ENCODE results near the gene SREBF2. TPM values are rescaled to one million over a fixed set of nuclear protein-coding genes. Genes with fewer than 3 reads are reported as not detected.

SREBF2 gene
- total and polyA plus RNA-seq, 2 of the 13 experiments (the other 11 are each of a cell fraction or from before 2014, with no cell fraction given): 53.8 to 72.6 TPM

DNA sequence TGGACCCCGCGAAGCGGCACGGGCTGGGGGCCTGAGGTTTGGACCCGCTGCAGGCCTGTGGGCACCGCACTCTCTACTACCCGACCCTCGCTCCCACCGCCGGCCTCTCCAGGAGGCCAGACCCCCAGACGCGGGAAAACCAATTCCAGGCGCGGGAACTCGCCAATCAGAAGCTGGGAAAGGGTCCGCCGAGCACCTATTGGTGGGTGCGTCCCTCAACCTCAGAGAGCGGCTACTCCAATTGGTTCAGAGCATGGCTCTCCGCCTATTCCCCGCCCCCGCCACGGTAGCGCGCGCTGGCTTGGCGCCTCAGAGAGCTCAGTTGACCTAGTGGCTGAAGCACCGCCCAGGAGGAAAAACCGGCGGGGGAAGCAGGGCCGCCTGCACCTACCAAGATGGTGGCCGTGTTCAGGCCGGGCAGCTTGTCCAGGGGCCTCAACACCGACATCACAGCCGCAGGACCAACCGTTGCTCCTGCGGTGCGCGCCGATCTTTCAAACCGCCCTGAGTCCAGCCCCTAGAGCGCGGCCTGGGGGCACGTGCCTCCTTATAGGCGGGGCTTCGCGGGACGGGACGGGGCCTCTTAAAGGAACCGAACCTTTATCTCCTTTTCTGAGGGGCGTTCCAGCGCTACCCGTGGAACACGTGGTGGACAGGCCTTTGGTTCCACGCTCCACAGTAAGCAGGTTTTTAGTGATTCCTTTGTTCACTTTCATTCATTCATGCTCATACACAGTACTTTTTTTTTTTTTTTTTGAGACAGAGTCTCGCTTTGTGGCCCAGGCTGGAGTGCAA is 113.9 kb downstream of the SREBF2 start, which contains the start of gene CENPM (continued):
- TF ChIP-seq TBX2 (CRISPR knock-in tag; IDR thresholded peaks at IDR 0.05; ENCODE audit: borderline replicate concordance): peak; percentile 72; the same call in 1 of the 2 replicates
- TF ChIP-seq, protein P1, sequence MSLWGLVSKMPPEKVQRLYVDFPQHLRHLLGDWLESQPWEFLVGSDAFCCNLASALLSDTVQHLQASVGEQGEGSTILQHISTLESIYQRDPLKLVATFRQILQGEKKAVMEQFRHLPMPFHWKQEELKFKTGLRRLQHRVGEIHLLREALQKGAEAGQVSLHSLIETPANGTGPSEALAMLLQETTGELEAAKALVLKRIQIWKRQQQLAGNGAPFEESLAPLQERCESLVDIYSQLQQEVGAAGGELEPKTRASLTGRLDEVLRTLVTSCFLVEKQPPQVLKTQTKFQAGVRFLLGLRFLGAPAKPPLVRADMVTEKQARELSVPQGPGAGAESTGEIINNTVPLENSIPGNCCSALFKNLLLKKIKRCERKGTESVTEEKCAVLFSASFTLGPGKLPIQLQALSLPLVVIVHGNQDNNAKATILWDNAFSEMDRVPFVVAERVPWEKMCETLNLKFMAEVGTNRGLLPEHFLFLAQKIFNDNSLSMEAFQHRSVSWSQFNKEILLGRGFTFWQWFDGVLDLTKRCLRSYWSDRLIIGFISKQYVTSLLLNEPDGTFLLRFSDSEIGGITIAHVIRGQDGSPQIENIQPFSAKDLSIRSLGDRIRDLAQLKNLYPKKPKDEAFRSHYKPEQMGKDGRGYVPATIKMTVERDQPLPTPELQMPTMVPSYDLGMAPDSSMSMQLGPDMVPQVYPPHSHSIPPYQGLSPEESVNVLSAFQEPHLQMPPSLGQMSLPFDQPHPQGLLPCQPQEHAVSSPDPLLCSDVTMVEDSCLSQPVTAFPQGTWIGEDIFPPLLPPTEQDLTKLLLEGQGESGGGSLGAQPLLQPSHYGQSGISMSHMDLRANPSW (CRISPR knock-in tag; IDR thresholded peaks at IDR 0.05; ENCODE audit: borderline replicate concordance): peak; percentile 87; the same call in 1 of the 2 replicates
- TF ChIP-seq, protein P2, sequence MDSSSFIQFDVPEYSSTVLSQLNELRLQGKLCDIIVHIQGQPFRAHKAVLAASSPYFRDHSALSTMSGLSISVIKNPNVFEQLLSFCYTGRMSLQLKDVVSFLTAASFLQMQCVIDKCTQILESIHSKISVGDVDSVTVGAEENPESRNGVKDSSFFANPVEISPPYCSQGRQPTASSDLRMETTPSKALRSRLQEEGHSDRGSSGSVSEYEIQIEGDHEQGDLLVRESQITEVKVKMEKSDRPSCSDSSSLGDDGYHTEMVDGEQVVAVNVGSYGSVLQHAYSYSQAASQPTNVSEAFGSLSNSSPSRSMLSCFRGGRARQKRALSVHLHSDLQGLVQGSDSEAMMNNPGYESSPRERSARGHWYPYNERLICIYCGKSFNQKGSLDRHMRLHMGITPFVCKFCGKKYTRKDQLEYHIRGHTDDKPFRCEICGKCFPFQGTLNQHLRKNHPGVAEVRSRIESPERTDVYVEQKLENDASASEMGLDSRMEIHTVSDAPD (CRISPR knock-in tag; IDR thresholded peaks at IDR 0.05): peak; percentile 72; the same call in 1 of the 2 replicates
- 0 out of 2 replicates have a peak, but pooled peaks have one; percentile 71 for TF ChIP-seq ZNF577 (CRISPR knock-in tag; IDR thresholded peaks at IDR 0.05; ENCODE audit: borderline replicate concordance, low read depth)
- TF ChIP-seq ZNF792 (CRISPR knock-in tag; IDR thresholded peaks at IDR 0.05): no peak
- no peak for TF ChIP-seq ZNF10 (CRISPR knock-in tag; IDR thresholded peaks at IDR 0.05; ENCODE audit: borderline replicate concordance, low read depth)
- peak; percentile 64; the same call in 1 of the 2 replicates for TF ChIP-seq ZMYM3 (CRISPR knock-in tag; IDR thresholded peaks at IDR 0.05)
- TF ChIP-seq ZNF501 (CRISPR knock-in tag; IDR thresholded peaks at IDR 0.05): peak; percentile 71; the same call in 1 of the 2 replicates
- no peak for TF ChIP-seq MIER3 (CRISPR knock-in tag; IDR thresholded peaks at IDR 0.05; ENCODE audit: borderline replicate concordance)
- TF ChIP-seq ZSCAN20 (CRISPR knock-in tag; IDR thresholded peaks at IDR 0.05; ENCODE audit: borderline replicate concordance): peak; percentile 92
- peak; percentile 83; the same call in 1 of the 2 replicates for TF ChIP-seq ZHX1 (CRISPR knock-in tag; IDR thresholded peaks at IDR 0.05; ENCODE audit: low read depth)
- peak; percentile 87; the same call in 1 of the 2 replicates for TF ChIP-seq ZNF232 (CRISPR knock-in tag; IDR thresholded peaks at IDR 0.05; ENCODE audit: borderline replicate concordance)
- peak; percentile 73; the same call in 1 of the 2 replicates for TF ChIP-seq THAP9 (CRISPR knock-in tag; IDR thresholded peaks at IDR 0.05; ENCODE audit: borderline replicate concordance)
- TF ChIP-seq, protein P3, sequence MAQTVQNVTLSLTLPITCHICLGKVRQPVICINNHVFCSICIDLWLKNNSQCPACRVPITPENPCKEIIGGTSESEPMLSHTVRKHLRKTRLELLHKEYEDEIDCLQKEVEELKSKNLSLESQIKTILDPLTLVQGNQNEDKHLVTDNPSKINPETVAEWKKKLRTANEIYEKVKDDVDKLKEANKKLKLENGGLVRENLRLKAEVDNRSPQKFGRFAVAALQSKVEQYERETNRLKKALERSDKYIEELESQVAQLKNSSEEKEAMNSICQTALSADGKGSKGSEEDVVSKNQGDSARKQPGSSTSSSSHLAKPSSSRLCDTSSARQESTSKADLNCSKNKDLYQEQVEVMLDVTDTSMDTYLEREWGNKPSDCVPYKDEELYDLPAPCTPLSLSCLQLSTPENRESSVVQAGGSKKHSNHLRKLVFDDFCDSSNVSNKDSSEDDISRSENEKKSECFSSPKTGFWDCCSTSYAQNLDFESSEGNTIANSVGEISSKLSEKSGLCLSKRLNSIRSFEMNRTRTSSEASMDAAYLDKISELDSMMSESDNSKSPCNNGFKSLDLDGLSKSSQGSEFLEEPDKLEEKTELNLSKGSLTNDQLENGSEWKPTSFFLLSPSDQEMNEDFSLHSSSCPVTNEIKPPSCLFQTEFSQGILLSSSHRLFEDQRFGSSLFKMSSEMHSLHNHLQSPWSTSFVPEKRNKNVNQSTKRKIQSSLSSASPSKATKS (CRISPR knock-in tag; IDR thresholded peaks at IDR 0.05): 0 out of 2 replicates have a peak, but pooled peaks have one; percentile 31
- TF ChIP-seq ARNTL (CRISPR knock-in tag; IDR thresholded peaks at IDR 0.05): peak; percentile 73; the same call in 1 of the 2 replicates

All from HepG2 (cell line).